ENCODE results near the gene LRRC8C.
"Not testable (repeated sequence)": the region's sequence is repeated elsewhere in the genome, so short reads cannot be mapped to it uniquely, and the experiment has no call there.

The LRRC8C gene

DNA sequence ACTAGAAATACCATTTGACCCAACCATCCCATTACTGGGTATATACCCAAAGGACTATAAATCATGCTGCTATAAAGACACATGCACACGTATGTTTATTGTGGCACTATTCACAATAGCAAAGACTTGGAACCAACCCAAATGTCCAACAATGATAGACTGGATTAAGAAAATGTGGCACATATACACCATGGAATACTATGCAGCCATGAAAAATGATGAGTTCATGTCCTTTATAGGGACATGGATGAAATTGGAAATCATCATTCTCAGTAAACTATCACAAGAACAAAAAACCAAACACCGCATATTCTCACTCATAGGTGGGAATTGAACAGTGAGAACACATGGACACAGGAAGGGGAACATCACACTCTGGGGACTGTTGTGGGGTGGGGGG is 72.0 kb downstream of the LRRC8C start:
- DNase-seq, result not testable (repeated sequence)

DNA sequence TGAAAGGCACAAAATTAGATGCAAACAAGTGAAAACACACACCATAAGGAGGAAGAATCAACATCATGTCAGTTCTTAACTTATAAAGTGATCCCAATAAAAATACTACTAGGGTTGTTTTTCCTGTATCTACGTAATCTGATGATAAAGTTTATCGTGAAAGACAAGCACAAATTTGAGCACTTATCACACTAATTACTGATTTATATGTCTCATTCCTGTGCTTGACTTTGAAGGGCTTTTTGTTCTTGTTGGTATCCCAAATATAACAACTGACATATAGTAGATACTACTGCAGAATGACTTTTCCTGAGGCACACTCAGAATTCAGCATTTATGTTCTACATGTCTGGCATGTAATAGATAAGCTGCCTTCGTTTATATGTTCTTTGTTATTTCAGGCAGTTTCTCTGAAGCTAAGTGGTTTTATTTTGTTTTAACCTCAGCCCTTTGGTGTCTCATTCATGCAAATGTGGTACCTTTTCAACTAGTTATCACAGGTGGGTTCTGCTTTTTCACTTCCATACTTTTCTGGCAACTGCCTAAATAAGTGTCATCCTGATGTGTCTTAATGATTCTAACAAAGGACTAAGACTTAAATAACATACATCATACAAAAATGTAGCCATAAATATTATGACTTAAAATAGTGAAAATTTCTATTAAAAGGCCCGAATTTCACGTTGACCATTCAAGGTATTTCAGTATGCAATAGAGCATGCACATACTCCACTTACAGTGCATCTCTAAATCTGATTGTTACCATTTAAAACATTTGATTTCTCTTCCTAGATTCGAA is 73.2 kb downstream of the LRRC8C start:
- DNase-seq, result no peak

DNA sequence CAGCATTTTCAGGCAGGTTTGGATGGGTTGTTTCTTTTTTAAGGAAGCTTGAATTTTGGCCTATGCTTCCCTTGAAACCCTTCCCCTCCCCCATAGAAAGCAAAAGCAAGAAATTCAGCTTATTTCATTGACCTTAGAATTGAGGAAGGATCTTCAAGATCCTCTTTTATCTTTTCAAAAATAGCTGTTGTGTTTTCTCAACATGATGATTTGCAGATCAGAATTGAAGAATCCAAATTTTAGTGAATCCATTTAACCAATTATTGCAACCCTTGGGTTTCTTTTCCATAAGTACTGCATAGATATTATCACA is 73.7 kb downstream of the LRRC8C start:
- no peak for DNase-seq

DNA sequence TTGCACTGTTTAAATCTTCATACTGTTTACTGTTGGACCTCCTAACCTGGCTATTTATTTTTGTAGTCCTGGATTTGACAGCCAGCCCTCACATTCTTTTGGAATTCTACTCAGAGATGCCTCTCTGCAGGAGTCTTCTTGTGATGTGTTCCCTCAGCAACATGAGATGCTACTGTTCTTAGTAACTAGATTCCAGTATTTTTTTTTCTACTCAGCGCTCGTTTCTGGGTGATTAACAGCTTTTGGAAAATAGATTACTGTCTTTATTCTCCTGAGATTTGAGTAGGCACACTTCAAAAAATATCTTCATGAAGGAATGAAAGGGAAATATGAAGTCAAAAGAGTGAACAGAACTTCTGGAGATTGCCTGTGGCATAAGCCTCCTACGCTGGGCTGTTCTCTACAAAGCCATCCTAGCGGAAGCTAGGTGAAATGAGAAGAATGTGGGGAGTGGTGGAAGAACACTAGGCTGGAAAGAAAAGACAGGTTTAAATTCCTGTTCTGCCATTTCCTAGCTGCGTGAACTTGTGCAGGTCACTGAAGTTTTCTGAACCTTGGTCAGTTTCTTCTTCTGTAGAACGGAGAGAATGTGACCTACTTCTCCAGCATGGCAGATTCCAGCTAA is 75.9 kb downstream of the LRRC8C start:
- no peak for DNase-seq

DNA sequence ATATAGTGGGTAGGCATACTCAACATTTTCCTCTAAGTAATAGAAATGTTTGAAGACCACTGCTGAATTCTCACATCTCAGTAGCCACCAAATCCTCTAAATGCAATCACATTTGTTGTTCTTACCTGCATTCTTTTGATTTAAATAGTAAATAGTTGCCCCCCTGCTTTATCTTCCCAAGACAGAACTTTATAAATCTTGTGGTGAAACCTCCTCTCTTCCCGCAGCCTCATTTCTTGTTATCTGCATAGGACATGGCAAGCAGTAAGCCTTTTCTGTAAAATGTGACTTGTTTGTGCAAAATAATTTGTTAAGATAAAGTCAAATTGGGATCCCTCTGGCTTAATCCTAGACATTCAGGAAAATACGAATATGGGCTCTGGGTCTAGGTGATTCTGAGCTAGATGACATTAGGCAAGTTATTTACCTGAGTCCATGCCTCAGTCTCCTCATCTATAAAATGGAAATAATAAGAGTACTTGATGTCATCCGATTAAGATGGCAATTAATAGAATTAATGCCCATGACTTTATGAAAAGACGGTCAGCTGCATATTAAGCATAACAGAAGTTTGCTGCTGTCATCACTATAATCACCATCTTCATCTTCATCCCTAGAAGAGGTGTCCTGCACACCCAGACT is 77.7 kb downstream of the LRRC8C start:
- DNase-seq, result no peak

DNA sequence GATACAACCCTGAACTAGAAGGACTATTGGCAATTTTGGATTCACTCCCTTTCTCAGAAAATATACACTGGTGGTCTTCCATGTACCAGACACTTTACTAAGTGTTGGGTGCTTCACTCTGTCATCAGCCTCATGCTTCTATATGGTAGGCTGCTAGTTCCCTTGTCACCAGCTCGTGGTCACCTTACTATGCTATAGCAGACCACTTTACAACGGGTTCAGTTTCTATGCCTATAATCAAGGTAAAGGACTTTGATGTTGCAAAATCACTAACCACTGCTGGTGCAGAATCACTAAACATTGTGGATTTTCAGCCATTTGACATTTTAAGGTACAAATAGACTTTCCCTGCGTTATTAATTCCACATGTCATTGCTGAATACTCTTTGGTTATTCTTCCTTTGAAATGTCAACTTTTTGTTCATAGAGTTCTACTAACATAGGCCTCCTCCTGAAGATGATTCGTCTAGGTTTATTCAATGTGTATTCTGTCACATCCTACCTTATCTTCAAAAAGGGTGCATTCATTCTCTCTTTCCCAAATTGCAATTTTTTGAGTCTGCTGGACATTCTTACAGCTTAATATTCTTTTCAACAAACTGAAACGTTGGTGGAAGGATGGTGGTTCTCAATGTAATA is 78.3 kb downstream of the LRRC8C start:
- no peak for DNase-seq

DNA sequence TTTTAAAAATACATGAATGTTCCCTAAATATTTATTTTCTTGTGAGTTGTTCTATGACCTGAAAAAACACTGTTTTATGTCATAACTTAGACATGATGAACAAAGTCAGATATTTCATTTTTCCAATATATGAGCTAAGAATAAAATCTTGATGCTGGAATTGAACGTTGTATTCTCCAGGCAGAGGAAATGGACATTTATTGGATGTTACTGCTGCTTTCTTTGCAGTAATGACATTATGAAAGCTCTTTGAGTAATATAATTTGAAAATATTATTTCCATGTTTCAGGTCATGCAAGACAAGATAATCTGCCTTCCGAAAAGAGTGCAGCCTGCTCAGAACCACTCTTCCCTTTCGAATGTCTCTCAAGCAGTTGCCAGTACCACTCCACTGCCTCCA is 79.5 kb downstream of the LRRC8C start:
- no peak for DNase-seq

DNA sequence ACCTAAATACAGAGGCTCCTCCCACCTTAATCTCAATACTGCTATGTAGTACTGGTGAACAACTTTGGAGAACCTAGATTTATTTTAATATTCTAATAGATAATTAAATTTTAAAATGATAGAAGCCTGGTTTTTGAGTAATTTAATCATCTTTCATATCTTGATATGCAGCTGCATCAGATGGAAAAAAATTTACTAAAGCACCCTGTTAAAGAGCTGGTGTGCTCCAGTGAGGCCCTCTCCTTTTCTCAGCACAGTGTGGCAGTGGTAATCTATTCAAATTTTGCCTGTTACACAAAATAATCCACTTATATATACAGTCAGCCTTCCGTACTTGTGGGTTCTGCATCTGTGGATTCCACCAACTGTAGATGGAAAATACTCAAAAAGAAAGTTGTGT is 82.8 kb downstream of the LRRC8C start:
- no peak for DNase-seq

DNA sequence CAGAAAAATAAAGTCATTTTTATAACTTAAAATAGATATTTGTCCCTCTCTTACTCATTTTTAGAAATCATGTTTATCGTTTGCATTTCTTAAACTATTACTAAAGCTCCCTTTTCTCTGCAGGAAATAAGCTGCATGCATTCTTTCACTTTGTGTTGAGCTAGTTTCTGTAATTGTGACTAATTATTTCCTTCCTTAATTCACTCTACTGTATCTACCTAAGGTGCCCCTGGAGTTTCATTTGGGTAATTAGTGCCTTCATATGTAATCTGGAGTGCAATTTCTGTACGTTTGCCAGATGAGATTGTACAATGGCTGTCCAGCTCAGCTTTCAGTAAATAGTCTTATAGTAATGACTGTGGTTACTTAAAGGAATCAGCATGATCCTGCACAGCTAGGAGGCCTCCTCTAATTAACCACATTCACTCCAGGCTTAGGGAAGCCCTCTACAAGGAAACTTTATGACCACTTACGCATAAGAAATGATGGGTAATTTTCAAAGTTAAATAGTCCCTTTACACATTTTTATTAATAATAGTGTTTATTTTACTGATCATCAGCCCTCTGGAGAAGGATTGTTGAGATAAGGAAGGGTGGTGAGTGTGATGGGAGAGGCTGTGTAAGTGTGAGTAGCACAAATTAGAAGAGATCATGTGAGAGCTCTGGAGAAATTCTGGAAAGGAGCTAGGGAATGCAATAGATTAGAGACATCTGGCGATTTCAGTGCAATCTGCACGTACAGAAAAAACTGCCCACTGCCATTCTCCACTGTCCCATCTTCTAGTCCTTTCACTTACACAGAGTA is 86.8 kb downstream of the LRRC8C start:
- DNase-seq, result peak in 1 of 5 donors; percentile 87

DNA sequence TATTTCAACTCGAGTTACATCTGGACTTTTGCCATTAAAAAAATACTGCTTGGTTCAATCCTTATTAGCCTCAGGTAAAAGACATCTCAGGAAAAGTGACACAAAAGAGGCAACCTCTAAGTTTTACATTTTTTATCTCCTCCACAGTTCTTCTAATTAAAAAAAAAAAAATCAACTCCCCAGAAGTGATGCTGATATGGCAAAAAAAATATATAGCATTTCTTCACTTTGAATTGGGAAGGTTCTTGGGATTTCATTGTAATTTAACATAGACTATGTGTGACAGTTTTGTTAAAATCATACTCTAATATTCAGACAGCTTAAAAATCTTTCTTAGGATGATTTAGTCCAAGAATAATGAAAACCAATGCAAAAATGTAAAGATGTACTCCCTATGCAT is 87.9 kb downstream of the LRRC8C start:
- DNase-seq, result no peak

DNA sequence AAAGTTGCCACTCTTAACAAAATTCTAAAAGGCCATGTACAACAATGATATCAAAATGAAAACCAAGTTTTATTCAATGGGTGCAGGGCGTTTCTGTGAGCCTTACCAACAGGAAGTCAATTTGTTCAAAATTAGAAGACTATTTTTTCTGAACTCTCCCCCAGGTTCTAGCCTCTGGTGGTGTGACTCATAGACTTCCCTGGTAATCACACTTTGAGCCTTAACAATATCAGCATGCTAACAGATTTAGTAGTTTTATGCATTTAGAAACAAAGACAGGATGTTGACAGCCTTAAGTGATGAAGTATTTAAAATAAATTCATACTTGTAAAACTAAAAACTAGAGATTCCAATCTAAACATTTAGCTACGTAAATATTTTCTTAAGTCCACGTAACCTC is 88.4 kb downstream of the LRRC8C start:
- peak in 2 of 5 donors; percentile 6 to 76 for DNase-seq

DNA sequence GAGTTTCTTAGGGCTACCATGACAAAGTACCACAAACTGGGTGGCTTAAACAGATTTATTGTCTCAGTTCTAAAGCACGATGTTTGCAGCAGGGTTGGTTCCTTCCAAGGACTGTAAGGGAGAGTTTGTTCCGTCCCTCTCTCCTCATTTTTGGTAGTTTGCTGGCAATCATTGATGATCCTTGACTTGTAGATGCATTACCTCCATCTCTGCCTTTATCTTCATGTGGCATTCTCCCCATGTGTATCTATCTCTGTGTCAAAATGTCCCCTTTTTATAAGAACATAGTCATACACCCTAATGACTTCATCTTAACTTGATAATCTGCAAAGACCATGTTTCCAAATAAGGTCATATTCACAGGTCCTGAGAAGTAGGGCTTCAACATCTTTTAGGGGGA is 90.2 kb downstream of the LRRC8C start:
- no peak for DNase-seq

DNA sequence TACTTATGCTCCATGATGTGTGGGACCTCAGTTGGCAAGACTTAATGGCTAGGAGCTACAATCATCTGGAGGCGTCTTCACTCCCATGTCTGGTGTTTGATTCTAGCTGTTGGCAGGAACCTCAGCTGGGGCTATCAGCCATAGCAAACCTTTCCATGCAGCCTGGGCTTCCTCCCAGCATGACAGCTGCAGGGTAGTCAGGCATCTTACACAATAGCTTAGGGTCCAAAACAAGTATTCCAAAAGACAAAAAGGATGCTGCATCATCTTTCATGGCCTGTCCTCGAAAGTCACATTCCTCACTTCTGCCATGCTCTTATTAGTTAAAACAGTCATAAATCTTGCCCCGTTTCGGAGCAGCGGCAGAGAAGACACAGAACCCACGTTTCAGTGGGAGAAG is 90.9 kb downstream of the LRRC8C start:
- no peak for DNase-seq

DNA sequence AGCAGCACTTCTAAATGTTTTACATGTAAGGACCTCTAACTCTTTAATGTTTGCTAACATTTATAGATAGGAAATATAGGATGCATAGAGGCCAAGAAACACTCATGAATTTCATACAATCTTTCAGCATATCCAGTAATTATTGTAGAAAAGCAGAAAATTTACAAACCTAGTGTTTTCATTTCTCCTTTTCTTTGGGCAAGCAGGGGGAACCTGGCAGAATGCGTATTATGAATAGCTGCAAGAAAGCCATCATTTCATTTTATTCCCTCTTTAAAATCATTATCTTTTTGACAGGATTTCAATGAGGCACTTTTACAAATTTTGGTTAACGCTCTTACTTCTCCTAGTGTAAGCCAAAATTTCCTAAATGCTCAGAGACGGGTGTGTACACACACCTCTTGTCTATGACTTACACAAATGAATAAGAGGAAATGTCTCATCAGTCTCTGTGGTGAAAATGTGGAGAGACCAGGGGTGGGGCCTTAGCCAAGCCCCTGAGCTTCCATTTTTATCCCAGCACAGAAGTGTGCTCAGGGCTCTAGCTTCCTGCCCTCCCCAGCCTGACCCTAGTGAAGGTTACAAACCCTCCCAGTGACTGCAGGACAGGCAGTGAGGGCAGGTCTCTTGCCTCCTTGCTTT is 91.6 kb downstream of the LRRC8C start:
- peak in 1 of 5 donors; percentile 83 for DNase-seq

DNA sequence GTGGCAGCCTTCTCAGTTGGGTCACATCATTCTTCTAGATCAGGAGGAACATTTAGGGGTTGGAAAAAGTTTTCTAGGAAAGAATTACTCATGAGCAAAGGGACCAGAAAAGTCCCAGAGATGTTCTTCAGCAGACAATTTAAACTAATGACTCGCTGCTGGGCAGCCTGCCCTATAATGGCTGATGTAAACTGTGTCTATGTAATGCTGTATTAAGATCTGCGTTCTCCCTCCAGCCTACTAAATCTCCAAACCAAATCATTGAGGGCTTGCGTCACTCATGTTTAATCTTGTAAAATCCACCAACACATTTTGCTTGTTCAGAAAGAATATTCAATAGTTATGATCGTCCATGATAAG is 92.1 kb downstream of the LRRC8C start:
- no peak for DNase-seq

DNA sequence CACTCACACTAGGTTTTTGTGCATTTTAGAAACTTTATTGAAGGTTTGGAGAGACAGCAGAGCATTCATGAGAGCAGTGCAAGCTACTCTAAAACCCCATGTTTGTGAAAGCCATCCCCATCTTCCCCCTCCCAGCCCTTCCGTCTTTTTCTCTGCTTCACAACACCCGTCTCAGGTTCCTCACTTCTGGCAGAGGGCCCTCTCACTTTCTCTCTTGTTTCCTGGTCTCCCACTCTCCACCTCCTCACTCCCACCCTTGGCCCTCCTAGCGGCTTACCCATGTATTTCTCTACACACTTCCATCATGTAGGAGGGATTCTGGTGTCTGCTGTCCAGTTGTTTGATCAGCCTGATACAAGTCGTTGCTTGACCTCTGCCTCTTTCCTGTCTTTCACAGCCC is 92.7 kb downstream of the LRRC8C start:
- DNase-seq, result no peak

DNA sequence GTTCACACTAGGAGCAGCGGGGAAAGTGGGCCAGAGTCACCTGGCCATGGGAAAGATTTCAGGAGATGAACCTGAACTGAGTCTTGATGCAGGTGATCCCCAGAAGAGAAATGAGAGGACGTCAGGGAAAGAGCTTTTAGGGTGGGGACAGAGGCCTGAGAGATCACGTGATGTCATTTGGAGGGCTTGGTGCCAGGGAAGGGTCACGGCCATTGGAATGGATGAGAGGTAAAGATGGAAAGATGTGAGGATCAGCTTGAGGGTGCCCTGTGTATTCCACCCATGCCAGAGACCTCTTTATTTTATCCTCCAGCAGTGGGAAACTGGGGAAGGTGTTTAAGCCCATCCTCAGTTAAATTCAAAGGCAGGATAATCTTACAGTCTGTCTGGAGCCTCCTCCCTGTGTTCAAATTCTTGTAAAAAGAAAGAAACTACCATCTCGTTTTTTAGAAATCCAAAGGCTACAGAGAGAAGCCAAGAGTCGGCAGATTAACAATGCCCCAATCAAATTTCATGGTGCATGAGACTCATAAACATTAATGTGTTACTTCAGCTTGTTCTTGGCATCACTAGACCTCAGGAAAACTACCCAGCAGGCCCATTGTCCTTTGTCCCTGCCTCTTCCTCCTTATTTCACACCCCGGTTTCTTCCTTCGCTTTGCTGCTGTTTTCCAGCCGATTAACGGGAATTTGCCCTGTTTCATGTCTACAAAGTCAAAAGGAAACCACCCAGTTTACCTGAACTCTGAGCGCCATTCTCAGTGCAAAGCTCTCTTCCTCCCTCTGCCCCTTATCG is 94.8 kb downstream of the LRRC8C start:
- no peak for DNase-seq

DNA sequence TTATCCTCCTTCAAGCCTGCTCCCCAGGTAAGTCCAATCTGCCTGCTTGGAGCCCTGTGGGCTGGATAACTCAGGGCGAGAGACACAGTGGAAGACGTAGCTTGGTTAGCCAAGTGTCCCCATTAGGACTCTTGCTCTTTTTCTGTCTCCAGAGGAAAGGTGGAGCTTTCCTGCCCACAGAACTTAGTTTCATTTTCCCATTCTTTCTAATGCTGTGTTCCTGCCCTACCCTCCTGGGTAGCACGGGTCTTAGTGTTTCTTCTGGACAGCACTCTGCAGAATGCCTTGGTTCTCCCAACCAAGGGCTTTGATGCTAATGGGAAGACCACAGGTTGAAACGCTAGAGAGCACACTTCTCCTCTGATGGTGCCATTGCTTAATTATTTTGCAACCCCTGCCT is 95.5 kb downstream of the LRRC8C start:
- no peak for DNase-seq

DNA sequence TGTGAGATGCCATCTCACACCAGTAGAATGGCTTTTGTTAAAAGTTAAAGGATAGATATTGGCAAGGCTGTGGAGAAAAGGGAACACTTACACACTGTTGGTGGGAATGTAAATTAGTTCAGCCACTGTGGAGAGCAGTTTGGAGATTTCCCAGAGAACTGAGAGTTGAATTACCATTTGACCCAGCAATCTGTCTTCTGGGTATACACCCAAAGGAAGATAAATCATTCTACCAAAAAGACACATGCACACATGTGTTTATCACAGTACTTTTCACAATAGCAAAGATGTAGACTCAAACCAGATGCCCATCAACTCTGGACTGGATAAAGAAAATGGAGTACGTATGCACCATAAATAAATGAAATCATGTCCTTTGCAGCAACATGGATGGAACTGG is 99.3 kb downstream of the LRRC8C start:
- DNase-seq, result no peak

DNA sequence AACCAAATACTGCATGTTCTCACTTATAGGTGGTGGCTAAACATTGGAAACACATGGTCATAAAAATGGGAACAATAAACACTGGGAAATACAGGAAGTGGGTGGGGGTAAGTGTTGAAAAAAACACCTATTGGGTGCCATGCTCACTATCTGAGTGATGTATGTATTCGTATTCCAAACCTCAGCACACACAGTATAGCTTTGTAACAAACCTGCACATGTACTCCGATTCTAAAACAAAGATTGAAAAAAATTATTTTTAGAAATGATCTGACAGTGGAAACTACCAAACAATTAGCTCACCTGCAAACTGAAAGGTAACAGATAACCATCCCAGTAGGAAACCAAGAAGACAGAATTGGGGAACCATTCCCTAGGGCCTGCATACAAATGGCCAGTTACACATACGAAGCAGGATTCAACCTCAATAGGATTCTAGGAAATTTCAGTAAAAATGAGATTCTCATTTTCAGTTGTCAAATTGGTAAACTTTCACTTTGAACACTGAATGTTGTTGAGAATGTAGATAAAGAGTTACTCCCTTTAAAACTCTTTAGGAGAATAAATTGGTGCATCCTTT is 99.8 kb downstream of the LRRC8C start:
- DNase-seq, result no peak

DNA sequence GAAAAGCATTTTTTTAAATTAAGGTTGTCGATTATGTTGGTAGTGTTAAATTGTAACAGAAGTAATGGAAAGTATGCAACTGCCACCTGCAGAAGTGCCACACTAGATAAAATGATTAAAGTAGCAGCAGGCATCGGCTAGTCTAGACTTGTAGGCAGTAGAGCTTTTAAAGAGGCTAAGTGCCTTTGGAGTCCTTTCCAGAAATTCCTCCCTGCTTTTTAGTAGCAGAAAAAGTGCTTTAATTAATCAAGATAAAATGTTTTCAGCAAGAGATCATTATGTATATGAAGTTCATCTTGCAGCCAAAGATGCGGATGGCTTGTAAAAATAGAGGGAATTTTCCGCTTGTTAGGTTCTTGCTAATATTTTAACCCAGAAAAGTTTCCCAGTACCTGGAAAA is 100.8 kb downstream of the LRRC8C start:
- no peak for DNase-seq

All from T-helper 1 cell (primary cell).